Left lung (tissue), 10 donors: ENCODE results near the gene NUMBL. TPM values are rescaled to one million over a fixed set of nuclear protein-coding genes. Genes with fewer than 3 reads are reported as not detected.

Source experiments
- ATAC-seq: fragments of 200-7000 bp; cut with Tn5 transposase; one replicate; pipeline ENCODE4 v1.9.1; 2020; ENCODE audit warnings: moderate library complexity
- DNase-seq, 4 donors: peaks; one replicate each; pipeline ENCODE4 v3.0.0-alpha.2; 2013 to 2020
- H3K27ac ChIP-seq, 2 donors: fragments of 200-600 bp; sonication (generic) in 1 of 2; one replicate each; pipeline versions ENCODE4 v1.5.0 to v1.8.0; 2020 to 2021
- H3K27me3 ChIP-seq, 2 donors: fragments of 200-600 bp; sonication (generic) in 1 of 2; one replicate each; pipeline versions ENCODE4 v1.5.0 to v1.8.0; 2020 to 2021
- H3K36me3 ChIP-seq, 2 donors: fragments of 200-600 bp; sonication (generic) in 1 of 2; one replicate each; pipeline versions ENCODE4 v1.5.0 to v1.8.0; 2020 to 2021
- H3K4me1 ChIP-seq, 2 donors: fragments of 200-600 bp; one replicate each; pipeline ENCODE4 v1.8.0; 2021
- H3K4me3 ChIP-seq, 2 donors: fragments of 200-600 bp; sonication (generic) in 1 of 2; one replicate each; pipeline versions ENCODE4 v1.5.0 to v1.8.0; 2020 to 2021; ENCODE audit warnings: mild to moderate bottlenecking in 1 of 2
- H3K9me3 ChIP-seq, 2 donors: fragments of 200-600 bp; sonication (generic) in 1 of 2; one replicate each; pipeline versions ENCODE4 v1.5.0 to v1.8.0; 2020 to 2021
- intact Hi-C, 2 donors: fragments of 100-400 bp; cut with DNase I; formaldehyde crosslinking; loops; one replicate each; pipeline versions ENCODE4 v1.11.2 to v1.14.2; 2022
- polyA plus RNA-seq, 6 donors: library from polyadenylated mRNA; unstranded; fragments of 120-200 nt; gene quantifications; one replicate each; pipeline ENCODE4 v1.2.1, GENCODE V29; 2013; ENCODE audit not compliant: insufficient read length in 6 of 6
- total RNA-seq, 2 donors: library from RNA; stranded (reverse); fragmentation: NEBNext Ultra II Directional; extraction: Animal tissue kit (Norgen Biotek cat#: 25700); gene quantifications; one replicate each; pipeline ENCODE4 v1.2.1, GENCODE V29; 2021
- TF ChIP-seq, protein P1 (sequence below), 2 donors: fragments of 200-600 bp; sonication (generic) in 1 of 2; IDR thresholded peaks; one replicate each; pipeline versions ENCODE4 v1.5.0 to v1.8.0; 2021; ENCODE audit warnings: antibody characterized with exemption in 2 of 2
- donor health status: DM: no; HTN: yes; CAD: no.
- donor health status: DM: no; HTN: no; CAD: no.

The NUMBL gene
- total and polyA plus RNA-seq, 8 donors: 12.8 to 30.2 (median 16.3) TPM

DNA sequence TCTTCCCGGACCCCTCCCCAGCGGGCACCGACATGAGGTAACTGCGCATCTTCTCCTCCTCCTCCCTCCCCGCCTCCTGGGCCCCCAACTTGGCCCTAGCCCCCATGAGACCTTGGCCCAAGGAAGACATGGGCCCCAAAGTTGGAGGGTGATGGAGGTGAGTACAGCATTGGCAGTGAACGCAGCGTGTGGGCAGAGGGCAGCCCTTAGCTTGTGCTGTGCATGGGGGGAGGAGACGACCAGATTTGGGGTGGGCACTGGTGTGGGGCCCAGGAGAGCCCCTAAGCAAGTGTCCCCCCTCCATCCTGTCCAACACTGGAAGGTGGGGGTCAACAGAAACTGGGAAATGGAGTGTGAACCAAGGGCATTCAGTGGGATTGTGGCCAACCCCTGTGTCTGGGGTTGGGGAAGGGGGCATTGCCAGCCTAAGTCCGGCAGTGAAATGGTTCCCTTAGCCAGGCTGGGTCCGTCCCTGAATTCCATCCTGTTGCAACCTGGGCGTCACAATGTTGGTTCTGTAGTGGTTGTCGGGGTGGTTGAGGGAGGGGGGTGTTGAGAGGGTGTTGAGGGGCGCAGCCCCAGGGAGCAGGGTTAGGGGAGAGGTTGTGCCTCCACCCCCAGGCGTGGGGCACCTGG is 23.5 kb downstream of the NUMBL start:
- Histone ChIP-seq H3K27me3 (no peaks in the 10 kb centered on the region), H3K4me3 (no peak overlapping the region), H3K9me3 (peaks cover 0 to 5% of the 10 kb centered on the region in 2 donors), H3K36me3 (peaks cover 0 to 50% of the 10 kb centered on the region in 2 donors), H3K27ac (no peak overlapping the region), H3K4me1 (peaks cover 0 to 17% of the 10 kb centered on the region in 2 donors)
- ATAC-seq (no peak), DNase-seq (no peak)
- intact Hi-C loops: loop anchor here in 1 of 2 donors (10.0 kb wide), 1 partner anchor 478 kb away; no protein-coding TSS in a partner anchor
- TF ChIP-seq, protein P1, sequence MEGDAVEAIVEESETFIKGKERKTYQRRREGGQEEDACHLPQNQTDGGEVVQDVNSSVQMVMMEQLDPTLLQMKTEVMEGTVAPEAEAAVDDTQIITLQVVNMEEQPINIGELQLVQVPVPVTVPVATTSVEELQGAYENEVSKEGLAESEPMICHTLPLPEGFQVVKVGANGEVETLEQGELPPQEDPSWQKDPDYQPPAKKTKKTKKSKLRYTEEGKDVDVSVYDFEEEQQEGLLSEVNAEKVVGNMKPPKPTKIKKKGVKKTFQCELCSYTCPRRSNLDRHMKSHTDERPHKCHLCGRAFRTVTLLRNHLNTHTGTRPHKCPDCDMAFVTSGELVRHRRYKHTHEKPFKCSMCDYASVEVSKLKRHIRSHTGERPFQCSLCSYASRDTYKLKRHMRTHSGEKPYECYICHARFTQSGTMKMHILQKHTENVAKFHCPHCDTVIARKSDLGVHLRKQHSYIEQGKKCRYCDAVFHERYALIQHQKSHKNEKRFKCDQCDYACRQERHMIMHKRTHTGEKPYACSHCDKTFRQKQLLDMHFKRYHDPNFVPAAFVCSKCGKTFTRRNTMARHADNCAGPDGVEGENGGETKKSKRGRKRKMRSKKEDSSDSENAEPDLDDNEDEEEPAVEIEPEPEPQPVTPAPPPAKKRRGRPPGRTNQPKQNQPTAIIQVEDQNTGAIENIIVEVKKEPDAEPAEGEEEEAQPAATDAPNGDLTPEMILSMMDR (IDR thresholded peaks at IDR 0.05): no peak

DNA sequence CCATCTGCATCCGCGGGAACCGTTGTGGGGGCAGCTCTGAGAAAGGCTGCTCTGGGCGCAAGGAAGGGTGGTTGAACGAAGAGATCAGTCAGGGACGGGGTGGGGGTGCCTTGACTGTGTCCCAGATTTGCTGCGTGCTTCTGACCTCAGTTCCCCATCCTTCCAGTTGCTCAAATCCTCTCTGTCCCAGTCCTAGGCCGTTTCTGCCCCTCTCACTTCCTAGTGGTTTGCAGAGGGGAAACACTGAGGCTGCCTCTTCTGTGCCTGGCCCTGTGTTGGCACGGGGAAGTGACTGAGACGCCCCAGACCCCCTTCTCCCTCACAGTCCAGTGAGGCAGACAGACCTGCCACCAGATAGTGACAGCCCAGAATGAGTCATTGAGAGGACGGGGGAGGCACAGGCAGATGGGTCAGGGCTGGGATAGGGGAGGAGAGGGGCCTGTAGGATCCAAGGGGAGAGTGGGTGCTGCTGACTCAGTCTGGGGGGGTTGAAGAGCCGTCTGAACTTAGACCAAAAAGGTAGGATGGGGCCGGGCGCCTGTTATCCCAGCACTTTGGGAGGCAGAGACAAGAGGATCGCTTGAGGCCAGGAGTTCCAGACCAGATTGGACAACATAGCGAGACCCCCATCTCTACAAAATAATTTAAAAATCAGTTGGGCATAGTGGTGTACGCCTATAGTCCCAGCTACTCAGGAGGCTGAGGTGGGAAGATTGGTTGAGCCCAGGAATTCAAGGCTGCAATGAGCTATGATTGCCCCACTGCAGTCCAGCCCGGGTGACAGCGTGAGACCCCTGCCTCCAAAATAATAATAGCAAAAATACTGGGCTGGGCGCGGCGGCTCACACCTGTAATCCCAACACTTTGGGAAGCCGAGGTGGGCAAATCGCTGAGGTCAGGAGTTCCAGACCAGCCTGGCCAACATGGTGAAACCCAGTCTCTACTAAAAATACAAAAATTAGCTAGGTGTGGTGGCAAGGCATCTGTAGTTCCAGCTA is 26.5 kb downstream of the NUMBL start:
- intact Hi-C loops: loop anchor here in 1 of 2 donors (5.0 to 10.0 kb wide), 2 partner anchors 153 to 481 kb away; no protein-coding TSS in a partner anchor
- TF ChIP-seq, protein P1 (IDR thresholded peaks at IDR 0.05): no peak
- Histone ChIP-seq H3K27ac (peak overlapping the region; percentile 79 to 85), H3K4me3 (peak overlapping the region; percentile 70 to 71), H3K4me1 (peaks cover 0 to 17% of the 10 kb centered on the region in 2 donors), H3K36me3 (peaks cover 0 to 21% of the 10 kb centered on the region in 2 donors), H3K27me3 (no peaks in the 10 kb centered on the region), H3K9me3 (no peaks in the 10 kb centered on the region)
- ATAC-seq (peak; percentile 7), DNase-seq (no peak)

DNA sequence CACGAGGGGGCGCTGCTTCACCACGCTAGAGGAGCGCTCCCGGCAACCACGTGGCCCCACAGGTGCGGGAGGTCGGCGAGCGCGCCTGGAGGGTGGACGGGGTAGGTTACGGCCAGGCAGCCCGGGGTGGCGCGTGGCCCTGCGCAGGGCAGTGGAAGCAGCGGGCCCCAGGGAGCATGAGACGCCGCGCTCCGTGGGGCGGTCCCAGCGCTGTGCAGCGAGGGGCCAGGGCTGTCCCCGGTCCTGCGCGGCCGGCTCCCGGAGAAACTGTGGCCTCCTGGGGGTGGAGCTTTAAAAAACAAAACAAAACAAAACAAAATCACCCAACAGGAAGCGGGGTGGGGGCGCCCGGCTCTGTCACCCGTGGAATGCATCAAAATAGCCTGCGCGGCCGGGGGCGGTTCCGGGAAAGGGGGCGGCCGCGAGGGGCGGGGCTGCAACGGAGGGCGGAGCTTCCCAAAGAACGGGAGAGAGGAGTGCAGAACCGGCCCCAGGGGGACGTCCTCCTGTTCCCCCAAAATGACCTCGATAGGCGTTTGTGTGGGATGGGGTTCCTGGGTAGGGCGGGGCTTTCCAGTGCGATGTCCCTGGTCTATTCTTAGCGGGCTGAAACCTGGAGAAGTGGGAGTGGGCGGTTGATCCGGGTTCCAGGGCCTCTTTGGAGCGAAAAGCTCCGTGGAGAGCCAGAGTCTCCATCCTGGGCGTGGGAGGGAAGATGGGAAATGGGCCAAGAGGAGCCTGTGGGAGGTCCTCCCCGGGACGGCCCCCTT is 27.3 kb downstream of the NUMBL start:
- TF ChIP-seq, protein P1 (IDR thresholded peaks at IDR 0.05): peak in 1 of 2 donors; percentile 21
- H3K27me3 ChIP-seq: no peaks in the 10 kb centered on the region
- H3K4me1 ChIP-seq: peaks cover 0 to 17% of the 10 kb centered on the region in 2 donors
- H3K36me3 ChIP-seq: peaks cover 0 to 12% of the 10 kb centered on the region in 2 donors
- H3K4me3 ChIP-seq: peak overlapping the region; percentile 70 to 71
- DNase-seq: peak; percentile 85 to 98 (median 90)
- no peaks in the 10 kb centered on the region for H3K9me3 ChIP-seq
- peak overlapping the region; percentile 79 to 85 for H3K27ac ChIP-seq
- intact Hi-C loops: loop anchor here in 1 of 2 donors (5.0 to 10.0 kb wide), 2 partner anchors 154 to 482 kb away; no protein-coding TSS in a partner anchor
- ATAC-seq: peak; percentile 94

- DNase-seq (no peak), ATAC-seq (no peak)
- H3K36me3 ChIP-seq: no peaks in the 10 kb centered on the region
- peaks cover 0 to 17% of the 10 kb centered on the region in 2 donors for H3K4me1 ChIP-seq
- no peak overlapping the region for H3K27ac ChIP-seq
- TF ChIP-seq, protein P1 (IDR thresholded peaks at IDR 0.05): no peak
- intact Hi-C loops: loop anchor here in 1 of 2 donors (5.0 to 10.0 kb wide), 2 partner anchors 156 to 483 kb away; no protein-coding TSS in a partner anchor
- no peak overlapping the region for H3K4me3 ChIP-seq
- H3K27me3 ChIP-seq: no peaks in the 10 kb centered on the region
- no peaks in the 10 kb centered on the region for H3K9me3 ChIP-seq
Measured at GRCh38 chr19:40661616-40662015, 28.8 kb downstream of the NUMBL start.
